Natural killer cell (primary cell): ENCODE measurements around the gene RHPN2. TPM values are rescaled to one million over a fixed set of nuclear protein-coding genes. Genes with fewer than 3 reads are reported as not detected.
A peak's percentile ranks its signal among the peaks of the same experiment; 100 is the strongest.

ENCODE experiments used
- ATAC-seq, 3 donors: fragments of 150-1000 bp in 2 of 3; fragments of 200-7000 bp in 1 of 3; cut with Tn5 transposase; 1 replicate in 1 of 3; 2 replicates in 2 of 3; pipeline ENCODE4 v1.10.0; 2021; ENCODE audit warnings: mild to moderate bottlenecking in 2 of 3, moderate library complexity in 2 of 3
- DNase-seq, 2 donors: peaks; one replicate each; pipeline versions ENCODE4 v3.0.0 to v3.0.0-alpha.2; 2013 to 2021; ENCODE audit warnings: mixed read lengths in 1 of 2
- H3K27ac ChIP-seq: one replicate; pipeline ENCODE4 v1.5.1; 2013; ENCODE audit warnings: mild to moderate bottlenecking, low read length
- H3K27me3 ChIP-seq: one replicate; pipeline ENCODE4 v1.6.1; 2013; ENCODE audit warnings: low read length; ENCODE audit not compliant: control insufficient read depth, insufficient read depth
- H3K36me3 ChIP-seq: one replicate; pipeline ENCODE4 v1.6.1; 2013; ENCODE audit warnings: low read length; ENCODE audit not compliant: control insufficient read depth, insufficient read depth
- H3K4me1 ChIP-seq: one replicate; pipeline ENCODE4 v1.6.1; 2013; ENCODE audit warnings: low read length; ENCODE audit not compliant: control insufficient read depth, insufficient read depth
- H3K4me3 ChIP-seq: one replicate; pipeline ENCODE4 v1.5.1; 2013; ENCODE audit warnings: low read length
- H3K9me3 ChIP-seq: one replicate; pipeline ENCODE4 v1.6.1; 2013; ENCODE audit warnings: low read length; ENCODE audit not compliant: control insufficient read depth, insufficient read depth
- H3K27ac Mint-ChIP-seq, 2 donors: one replicate each; pipeline ENCODE4 v1.8.0; 2022; ENCODE audit warnings: mild to moderate bottlenecking in 2 of 2, mixed read lengths in 2 of 2, moderate library complexity in 1 of 2
- H3K27me3 Mint-ChIP-seq, 2 donors: one replicate each; pipeline ENCODE4 v1.8.0; 2022; ENCODE audit warnings: low read depth in 2 of 2, mixed read lengths in 2 of 2
- H3K36me3 Mint-ChIP-seq: one replicate; pipeline ENCODE4 v1.8.0; 2022; ENCODE audit warnings: mixed read lengths
- H3K4me1 Mint-ChIP-seq, 2 donors: one replicate each; pipeline ENCODE4 v1.8.0; 2022; ENCODE audit warnings: mixed read lengths in 2 of 2
- H3K4me3 Mint-ChIP-seq: one replicate; pipeline ENCODE4 v1.8.0; 2022; ENCODE audit warnings: mild to moderate bottlenecking, moderate library complexity, mixed read lengths
- H3K9me3 Mint-ChIP-seq, 2 donors: one replicate each; pipeline ENCODE4 v1.8.0; 2022; ENCODE audit warnings: mixed read lengths in 2 of 2
- CTCF ChIP-seq: fragments of 200-600 bp; IDR thresholded peaks from one replicate; pipeline ENCODE4 v1.8.0; 2022; ENCODE audit warnings: antibody characterized with exemption
- WGBS: methylation state at CpG from one replicate; pipeline ENCODE4 v1.1.7; 2013; ENCODE audit warnings: missing lambda C conversion rate; ENCODE audit not compliant: insufficient coverage; 5-methylcytosine and 5-hydroxymethylcytosine counted together
- intact Hi-C: fragments of 100-400 bp; cut with micrococcal nuclease; formaldehyde crosslinking; loops from one replicate; pipeline ENCODE4 v1.14.2; 2022
- total RNA-seq, 4 donors: library from RNA; stranded (reverse); fragments of 120-200 nt in 1 of 4; gene quantifications; one replicate each; pipeline versions ENCODE4 v1.2.3 to v1.2.4, GENCODE V29; 2013 to 2022

RHPN2 gene
- total RNA-seq, 3 donors from 2014 or later (not counting 1 experiment from before 2014, with no cell fraction given) = 0.35 TPM; not detected in 2

GRCh38 chr19:33080761-33081681, 16.3 kb upstream of the RHPN2 start, which contains the start of gene GPATCH1:
GPATCH1 (plus strand) TSS chr19:33081181; CDS start chr19:33081194, 13 bp downstream.
- ATAC-seq = peak; percentile 95 to 97 (median 97)
- WGBS = under 1% methylated on average over 62 of the region's 62 CpGs
- H3K4me1 Mint-ChIP-seq = peaks cover 17 to 30% of the 10 kb centered on the region in 2 donors

GRCh38 chr19:33075519-33075918, 10.8 kb upstream of the RHPN2 start:
- H3K27ac Mint-ChIP-seq = no peak overlapping the region
- no peak for ATAC-seq
- Histone ChIP-seq H3K27me3 (no peaks in the 10 kb centered on the region), H3K27ac (no peak overlapping the region), H3K4me1 (peaks cover 3% of the 10 kb centered on the region), H3K4me3 (no peak overlapping the region), H3K9me3 (no peaks in the 10 kb centered on the region), H3K36me3 (no peaks in the 10 kb centered on the region)
- no peaks in the 10 kb centered on the region for H3K9me3 Mint-ChIP-seq
- intact Hi-C loops = no loop called here
- H3K4me3 Mint-ChIP-seq = no peak overlapping the region
- whole genome bisulfite sequencing = 100% methylated on average over 2 of the region's 2 CpGs
- H3K36me3 Mint-ChIP-seq = no peaks in the 10 kb centered on the region
- no peak for TF ChIP-seq CTCF
- no peaks in the 10 kb centered on the region for H3K27me3 Mint-ChIP-seq
- no peaks in the 10 kb centered on the region for H3K4me1 Mint-ChIP-seq
- no peak for DNase-seq

More at GRCh38 chr19:33080761-33081681, 16.3 kb upstream of the RHPN2 start, which contains the start of gene GPATCH1:
- Histone ChIP-seq H3K27ac (peak within 1 kb of the TSS; percentile 61), H3K4me1 (peaks cover 18% of the 10 kb centered on the region), H3K36me3 (peaks cover 2% of the 10 kb centered on the region), H3K27me3 (no peaks in the 10 kb centered on the region), H3K9me3 (no peaks in the 10 kb centered on the region), H3K4me3 (peak within 1 kb of the TSS; percentile 73)
- Mint-ChIP-seq H3K27me3 (no peaks in the 10 kb centered on the region), H3K4me3 (peak within 1 kb of the TSS; percentile 100), H3K36me3 (no peaks in the 10 kb centered on the region), H3K9me3 (no peaks in the 10 kb centered on the region), H3K27ac (peak within 1 kb of the TSS; percentile 92)
- intact Hi-C loops = loop anchor here (2.0 kb wide), 1 partner anchor 96 kb away; no protein-coding TSS in a partner anchor
- no peak for TF ChIP-seq CTCF
- DNase-seq = peak; percentile 85 to 89

- TF ChIP-seq CTCF = no peak
- Mint-ChIP-seq H3K9me3 (no peaks in the 10 kb centered on the region), H3K36me3 (no peaks in the 10 kb centered on the region), H3K27me3 (no peaks in the 10 kb centered on the region), H3K4me1 (no peaks in the 10 kb centered on the region), H3K27ac (no peak overlapping the region), H3K4me3 (no peak overlapping the region)
- H3K27ac ChIP-seq = no peak overlapping the region
- no peaks in the 10 kb centered on the region for H3K4me1 ChIP-seq
- ATAC-seq (no peak), DNase-seq (no peak)
- intact Hi-C loops = no loop called here
- no peaks in the 10 kb centered on the region for H3K9me3 ChIP-seq
- 84% methylated on average over 7 of the region's 7 CpGs for WGBS
- no peaks in the 10 kb centered on the region for H3K27me3 ChIP-seq
- H3K4me3 ChIP-seq = no peak overlapping the region
- H3K36me3 ChIP-seq = no peaks in the 10 kb centered on the region
These were observed 7.2 kb upstream of the RHPN2 start for GRCh38 chr19:33071887-33072286.
